SK-N-SH treated with all-trans-retinoic acid at 6 μM for 48 hours (cell line): Measurements from ENCODE around the gene ZFYVE28.

Source experiments
- ATAC-seq: fragments of 200-7000 bp; cut with Tn5 transposase; 3 replicates; pipeline ENCODE4 v1.9.1; 2020; ENCODE audit warnings: mild to moderate bottlenecking, moderate library complexity
- ARNTL ChIP-seq: fragments of 450-650 bp; formaldehyde crosslinking; IDR thresholded peaks from 2 replicates; pipeline ENCODE4 v1.5.0; 2020; ENCODE audit warnings: low read depth, mild to moderate bottlenecking, moderate library complexity, borderline replicate concordance
- BACH2 ChIP-seq: fragments of 250-450 bp; sonication (Bioruptor Pico); IDR thresholded peaks from 2 replicates; pipeline ENCODE4 v1.9.0; 2021; ENCODE audit warnings: mild to moderate bottlenecking, borderline replicate concordance
- CREB5 ChIP-seq: fragments of 250-450 bp; sonication (Bioruptor Pico); IDR thresholded peaks from 2 replicates; pipeline ENCODE4 v1.5.1; 2020; ENCODE audit warnings: low read depth, mild to moderate bottlenecking, moderate library complexity
- CSDC2 ChIP-seq: fragments of 250-450 bp; sonication (Bioruptor Pico); IDR thresholded peaks from 2 replicates; pipeline ENCODE4 v1.5.0; 2020; ENCODE audit warnings: mild to moderate bottlenecking, moderate library complexity
- CSRNP3 ChIP-seq: fragments of 250-450 bp; sonication (Bioruptor Pico); IDR thresholded peaks from 2 replicates; pipeline ENCODE4 v1.5.1; 2021; ENCODE audit warnings: mild to moderate bottlenecking, moderate library complexity
- GLIS3 ChIP-seq: fragments of 250-450 bp; sonication (Bioruptor Pico); IDR thresholded peaks from 2 replicates; pipeline ENCODE4 v1.5.0; 2020; ENCODE audit warnings: mild to moderate bottlenecking, moderate library complexity
- OSR1 ChIP-seq: fragments of 250-450 bp; sonication (Bioruptor Pico); IDR thresholded peaks from 2 replicates; pipeline ENCODE4 v1.8.0; 2022; ENCODE audit warnings: moderate library complexity, mild to moderate bottlenecking, inconsistent platforms
- PATZ1 ChIP-seq: fragments of 250-450 bp; sonication (Bioruptor Pico); IDR thresholded peaks from 2 replicates; pipeline ENCODE4 v1.8.0; 2020; ENCODE audit warnings: mild to moderate bottlenecking, moderate library complexity, borderline replicate concordance
- RARB ChIP-seq: fragments of 250-450 bp; sonication (Bioruptor Pico); IDR thresholded peaks from 2 replicates; pipeline ENCODE4 v1.8.0; 2021; ENCODE audit warnings: mild to moderate bottlenecking, moderate library complexity
- TCF4 ChIP-seq: fragments of 250-450 bp; sonication (Bioruptor Pico); IDR thresholded peaks from 2 replicates; pipeline ENCODE4 v1.8.0; 2021; ENCODE audit warnings: mild to moderate bottlenecking, moderate library complexity, borderline replicate concordance
- TOX ChIP-seq: fragments of 250-450 bp; sonication (Bioruptor Pico); IDR thresholded peaks from 2 replicates; pipeline ENCODE4 v1.8.0; 2021; ENCODE audit warnings: mild to moderate bottlenecking, moderate library complexity, borderline replicate concordance
- ZC3H10 ChIP-seq: fragments of 250-450 bp; sonication (Bioruptor Pico); IDR thresholded peaks from 2 replicates; pipeline ENCODE4 v1.5.1; 2021; ENCODE audit warnings: mild to moderate bottlenecking, moderate library complexity
- ZFP3 ChIP-seq: fragments of 250-450 bp; sonication (Bioruptor Pico); IDR thresholded peaks from 2 replicates; pipeline ENCODE4 v1.5.0; 2020; ENCODE audit warnings: mild to moderate bottlenecking, moderate library complexity
- ZFP30 ChIP-seq: fragments of 450-650 bp; formaldehyde crosslinking; IDR thresholded peaks from 2 replicates; pipeline ENCODE4 v1.5.0; 2022; ENCODE audit warnings: mild to moderate bottlenecking, moderate library complexity
- ZNF70 ChIP-seq: fragments of 450-650 bp; formaldehyde crosslinking; IDR thresholded peaks from 2 replicates; pipeline ENCODE4 v1.5.0; 2020; ENCODE audit warnings: mild to moderate bottlenecking, moderate library complexity
- ZNF8 ChIP-seq: fragments of 450-650 bp; formaldehyde crosslinking; IDR thresholded peaks from 2 replicates; pipeline ENCODE4 v1.5.0; 2020; ENCODE audit warnings: mild to moderate bottlenecking, moderate library complexity
- TF ChIP-seq, protein P1 (sequence below): fragments of 250-450 bp; sonication (Bioruptor Pico); IDR thresholded peaks from 2 replicates; pipeline ENCODE4 v1.5.0; 2020; ENCODE audit warnings: mild to moderate bottlenecking, moderate library complexity
- TF ChIP-seq, protein P2 (sequence below): fragments of 250-450 bp; sonication (Bioruptor Pico); IDR thresholded peaks from 2 replicates; pipeline ENCODE4 v1.8.0; 2021; ENCODE audit warnings: low read depth, mild to moderate bottlenecking, moderate library complexity, borderline replicate concordance

The ZFYVE28 gene

DNA sequence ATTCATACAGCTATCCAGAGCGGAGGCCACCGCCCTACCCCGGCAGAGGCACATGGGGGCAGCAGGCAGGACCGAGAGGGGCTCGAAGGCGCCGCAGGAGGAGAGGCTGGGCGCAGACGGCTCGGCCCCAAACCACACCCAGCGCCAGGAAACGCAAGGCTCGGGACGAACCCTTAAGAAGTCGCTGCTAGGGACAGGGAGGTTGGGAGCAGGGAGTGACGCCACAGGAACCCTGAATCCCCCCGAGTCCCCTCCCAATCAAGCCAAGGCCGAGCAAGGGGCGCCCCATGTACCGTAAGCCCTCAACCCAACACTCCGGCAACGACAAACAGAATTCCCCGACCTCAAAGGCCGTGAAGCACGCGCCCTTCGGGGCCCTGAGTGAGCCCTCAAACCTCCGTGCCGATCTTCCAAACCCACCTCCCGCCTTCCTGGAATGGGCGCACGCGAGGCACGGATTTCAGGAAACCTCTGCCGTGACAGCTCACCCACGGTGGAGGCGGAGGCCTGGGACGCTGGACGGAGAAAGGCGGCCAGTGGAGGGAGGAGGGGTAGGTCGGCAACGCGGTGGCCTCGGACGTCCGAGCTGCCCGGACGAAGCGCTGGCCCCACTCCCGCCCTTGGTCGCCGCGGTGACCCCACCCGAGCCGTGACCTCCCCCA, 1.8 kb downstream of the ZFYVE28 start:
- TF ChIP-seq CREB5 (CRISPR knock-in tag), result no peak
- TF ChIP-seq ZNF70 (CRISPR knock-in tag), result no peak
- TF ChIP-seq CSRNP3 (CRISPR knock-in tag), result no peak
- TF ChIP-seq, protein P1, sequence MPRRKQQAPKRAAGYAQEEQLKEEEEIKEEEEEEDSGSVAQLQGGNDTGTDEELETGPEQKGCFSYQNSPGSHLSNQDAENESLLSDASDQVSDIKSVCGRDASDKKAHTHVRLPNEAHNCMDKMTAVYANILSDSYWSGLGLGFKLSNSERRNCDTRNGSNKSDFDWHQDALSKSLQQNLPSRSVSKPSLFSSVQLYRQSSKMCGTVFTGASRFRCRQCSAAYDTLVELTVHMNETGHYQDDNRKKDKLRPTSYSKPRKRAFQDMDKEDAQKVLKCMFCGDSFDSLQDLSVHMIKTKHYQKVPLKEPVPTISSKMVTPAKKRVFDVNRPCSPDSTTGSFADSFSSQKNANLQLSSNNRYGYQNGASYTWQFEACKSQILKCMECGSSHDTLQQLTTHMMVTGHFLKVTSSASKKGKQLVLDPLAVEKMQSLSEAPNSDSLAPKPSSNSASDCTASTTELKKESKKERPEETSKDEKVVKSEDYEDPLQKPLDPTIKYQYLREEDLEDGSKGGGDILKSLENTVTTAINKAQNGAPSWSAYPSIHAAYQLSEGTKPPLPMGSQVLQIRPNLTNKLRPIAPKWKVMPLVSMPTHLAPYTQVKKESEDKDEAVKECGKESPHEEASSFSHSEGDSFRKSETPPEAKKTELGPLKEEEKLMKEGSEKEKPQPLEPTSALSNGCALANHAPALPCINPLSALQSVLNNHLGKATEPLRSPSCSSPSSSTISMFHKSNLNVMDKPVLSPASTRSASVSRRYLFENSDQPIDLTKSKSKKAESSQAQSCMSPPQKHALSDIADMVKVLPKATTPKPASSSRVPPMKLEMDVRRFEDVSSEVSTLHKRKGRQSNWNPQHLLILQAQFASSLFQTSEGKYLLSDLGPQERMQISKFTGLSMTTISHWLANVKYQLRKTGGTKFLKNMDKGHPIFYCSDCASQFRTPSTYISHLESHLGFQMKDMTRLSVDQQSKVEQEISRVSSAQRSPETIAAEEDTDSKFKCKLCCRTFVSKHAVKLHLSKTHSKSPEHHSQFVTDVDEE (CRISPR knock-in tag), result no peak
- no peak for TF ChIP-seq BACH2
- no peak for TF ChIP-seq GLIS3 (CRISPR knock-in tag)
- TF ChIP-seq ZNF8 (CRISPR knock-in tag), result no peak
- TF ChIP-seq TOX (CRISPR knock-in tag), result no peak
- no peak for TF ChIP-seq OSR1 (CRISPR knock-in tag)
- no peak for TF ChIP-seq TCF4
- no peak for TF ChIP-seq ZFP3
- TF ChIP-seq CSDC2 (CRISPR knock-in tag), result no peak
- no peak for TF ChIP-seq PATZ1 (CRISPR knock-in tag)
- ATAC-seq, result no peak

DNA sequence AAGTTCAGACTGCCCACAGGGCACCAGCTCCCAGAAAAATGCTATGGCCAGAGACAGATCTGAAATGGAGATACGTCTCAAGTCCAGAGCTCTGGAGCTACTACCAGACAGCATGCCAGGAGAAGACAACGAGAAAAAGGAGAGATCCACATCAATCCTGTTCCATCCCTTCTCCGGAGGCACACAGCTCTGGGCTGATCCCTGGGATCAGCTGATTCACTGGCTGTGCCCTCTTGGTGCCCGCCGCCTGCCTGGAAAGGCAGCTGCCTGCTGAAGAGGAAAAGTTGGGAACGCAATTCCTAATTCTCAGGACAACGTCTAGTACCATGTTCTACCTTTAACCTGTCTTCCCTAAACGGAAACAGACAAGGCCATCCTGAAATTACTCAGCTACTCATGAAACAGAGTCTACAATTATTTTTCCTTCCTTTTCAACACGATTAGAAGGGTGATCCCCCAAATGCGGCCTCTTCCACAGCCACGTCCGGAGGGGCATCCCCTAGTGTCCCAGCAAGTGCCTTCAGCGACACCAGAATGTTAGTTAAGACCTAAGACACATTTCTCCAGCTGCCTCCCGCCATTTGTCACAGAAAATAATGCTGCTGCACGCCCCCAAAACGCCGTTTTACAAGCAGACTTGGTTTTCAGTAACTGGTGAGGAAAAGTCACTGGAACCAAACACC, 2.4 kb downstream of the ZFYVE28 start:
- no peak for ATAC-seq
- TF ChIP-seq ZFP30 (CRISPR knock-in tag) (no peak), RARB (no peak), TCF4 (no peak), ZC3H10 (CRISPR knock-in tag) (no peak)
- TF ChIP-seq, protein P1 (CRISPR knock-in tag), result no peak

DNA sequence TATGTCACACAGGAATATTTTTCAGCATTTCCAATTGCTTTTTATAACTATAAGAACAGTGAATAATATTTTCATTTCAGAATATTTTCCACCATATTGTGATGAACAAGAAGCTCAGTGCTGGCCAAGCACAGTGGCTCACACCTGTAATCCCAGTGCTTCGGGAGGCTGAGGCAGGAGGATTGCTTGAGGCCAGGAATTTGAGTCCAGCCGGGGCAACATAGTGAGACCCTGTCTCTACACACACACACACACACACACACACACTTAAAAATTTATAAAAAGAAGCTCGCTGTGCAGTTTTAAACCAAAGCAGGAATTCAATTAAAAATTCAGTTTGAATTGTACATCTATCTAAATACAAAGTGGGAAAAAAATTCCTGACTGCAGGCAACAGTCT, 3.2 kb downstream of the ZFYVE28 start:
- TF ChIP-seq BACH2 (no peak), ZNF70 (CRISPR knock-in tag) (no peak), CSDC2 (CRISPR knock-in tag) (no peak), ARNTL (CRISPR knock-in tag) (no peak), RARB (no peak)
- TF ChIP-seq, protein P2, sequence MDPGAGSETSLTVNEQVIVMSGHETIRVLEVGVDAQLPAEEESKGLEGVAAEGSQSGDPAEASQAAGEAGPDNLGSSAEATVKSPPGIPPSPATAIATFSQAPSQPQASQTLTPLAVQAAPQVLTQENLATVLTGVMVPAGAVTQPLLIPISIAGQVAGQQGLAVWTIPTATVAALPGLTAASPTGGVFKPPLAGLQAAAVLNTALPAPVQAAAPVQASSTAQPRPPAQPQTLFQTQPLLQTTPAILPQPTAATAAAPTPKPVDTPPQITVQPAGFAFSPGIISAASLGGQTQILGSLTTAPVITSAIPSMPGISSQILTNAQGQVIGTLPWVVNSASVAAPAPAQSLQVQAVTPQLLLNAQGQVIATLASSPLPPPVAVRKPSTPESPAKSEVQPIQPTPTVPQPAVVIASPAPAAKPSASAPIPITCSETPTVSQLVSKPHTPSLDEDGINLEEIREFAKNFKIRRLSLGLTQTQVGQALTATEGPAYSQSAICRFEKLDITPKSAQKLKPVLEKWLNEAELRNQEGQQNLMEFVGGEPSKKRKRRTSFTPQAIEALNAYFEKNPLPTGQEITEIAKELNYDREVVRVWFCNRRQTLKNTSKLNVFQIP (CRISPR knock-in tag), result no peak
- ATAC-seq, result no peak
